Measurements from ENCODE around the gene VNN1.
"Not testable (repeated sequence)": the region's sequence is repeated elsewhere in the genome, so short reads cannot be mapped to it uniquely, and the experiment has no call there.

DNA sequence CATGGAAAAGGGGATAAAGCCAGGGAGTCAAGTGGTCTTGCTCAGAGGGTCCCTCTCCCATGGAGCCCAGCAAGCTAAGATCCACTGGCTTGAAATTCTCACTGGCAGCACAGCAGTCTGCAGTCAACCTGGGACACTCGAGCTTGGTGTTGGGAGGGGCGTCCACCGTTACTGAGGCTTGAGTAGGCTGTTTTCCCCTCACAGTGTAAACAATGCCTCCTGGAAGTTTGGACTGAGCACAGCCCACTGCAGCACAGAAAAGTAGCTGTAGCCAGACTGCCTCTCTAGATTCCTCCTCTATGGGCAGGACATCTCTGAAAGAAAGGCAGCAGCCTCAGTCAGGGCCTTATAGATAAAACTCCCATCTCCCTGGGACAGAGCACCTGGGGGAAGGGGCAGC, 78.6 kb downstream of the VNN1 start:
- TF ChIP-seq, protein P1, sequence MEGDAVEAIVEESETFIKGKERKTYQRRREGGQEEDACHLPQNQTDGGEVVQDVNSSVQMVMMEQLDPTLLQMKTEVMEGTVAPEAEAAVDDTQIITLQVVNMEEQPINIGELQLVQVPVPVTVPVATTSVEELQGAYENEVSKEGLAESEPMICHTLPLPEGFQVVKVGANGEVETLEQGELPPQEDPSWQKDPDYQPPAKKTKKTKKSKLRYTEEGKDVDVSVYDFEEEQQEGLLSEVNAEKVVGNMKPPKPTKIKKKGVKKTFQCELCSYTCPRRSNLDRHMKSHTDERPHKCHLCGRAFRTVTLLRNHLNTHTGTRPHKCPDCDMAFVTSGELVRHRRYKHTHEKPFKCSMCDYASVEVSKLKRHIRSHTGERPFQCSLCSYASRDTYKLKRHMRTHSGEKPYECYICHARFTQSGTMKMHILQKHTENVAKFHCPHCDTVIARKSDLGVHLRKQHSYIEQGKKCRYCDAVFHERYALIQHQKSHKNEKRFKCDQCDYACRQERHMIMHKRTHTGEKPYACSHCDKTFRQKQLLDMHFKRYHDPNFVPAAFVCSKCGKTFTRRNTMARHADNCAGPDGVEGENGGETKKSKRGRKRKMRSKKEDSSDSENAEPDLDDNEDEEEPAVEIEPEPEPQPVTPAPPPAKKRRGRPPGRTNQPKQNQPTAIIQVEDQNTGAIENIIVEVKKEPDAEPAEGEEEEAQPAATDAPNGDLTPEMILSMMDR (IDR thresholded peaks at IDR 0.05), result not testable (repeated sequence)
- TF ChIP-seq EP300 (IDR thresholded peaks at IDR 0.05), result not testable (repeated sequence)

All from upper lobe of left lung (tissue), 4 donors.